Dendritic cell treated with granulocyte-macrophage colony-stimulating factor and Interleukin-4, amounts not matched to agents 40 ng/mL and 50 ng/mL, for 4 days (primary cell): ENCODE measurements around the gene COPS6.
A peak's percentile ranks its signal among the peaks of the same experiment; 100 is the strongest.

Source experiments
- H3K27ac Mint-ChIP-seq: one replicate; pipeline ENCODE4 v1.8.0; 2022; ENCODE audit warnings: mild to moderate bottlenecking, mixed read lengths
- H3K27me3 Mint-ChIP-seq: one replicate; pipeline ENCODE4 v1.8.0; 2022; ENCODE audit warnings: mild to moderate bottlenecking, mixed read lengths
- H3K36me3 Mint-ChIP-seq: one replicate; pipeline ENCODE4 v1.8.0; 2022; ENCODE audit warnings: low read depth, mixed read lengths
- H3K4me1 Mint-ChIP-seq: one replicate; pipeline ENCODE4 v1.8.0; 2022; ENCODE audit warnings: low read depth, mixed read lengths
- H3K4me3 Mint-ChIP-seq: one replicate; pipeline ENCODE4 v1.8.0; 2022; ENCODE audit warnings: mild to moderate bottlenecking, moderate library complexity, mixed read lengths
- H3K9me3 Mint-ChIP-seq: one replicate; pipeline ENCODE4 v1.8.0; 2022; ENCODE audit warnings: mixed read lengths
- intact Hi-C: fragments of 100-400 bp; cut with micrococcal nuclease; formaldehyde crosslinking; loops from one replicate; pipeline ENCODE4 v1.15.0; 2022

The COPS6 gene

GRCh38 chr7:100065452-100066186 is 23.1 kb upstream of the COPS6 start:
- H3K27me3 Mint-ChIP-seq: no peaks in the 10 kb centered on the region

GRCh38 chr7:100066953-100067352 is 21.8 kb upstream of the COPS6 start:
- H3K9me3 Mint-ChIP-seq: peaks cover 23% of the 10 kb centered on the region
- H3K36me3 Mint-ChIP-seq: peaks cover 78% of the 10 kb centered on the region

More at GRCh38 chr7:100065452-100066186, 23.1 kb upstream of the COPS6 start:
- H3K9me3 Mint-ChIP-seq: peaks cover 10% of the 10 kb centered on the region
- peaks cover 78% of the 10 kb centered on the region for H3K36me3 Mint-ChIP-seq
- H3K4me1 Mint-ChIP-seq: no peaks in the 10 kb centered on the region
- no peak overlapping the region for H3K27ac Mint-ChIP-seq
- intact Hi-C loops: no loop called here
- no peak overlapping the region for H3K4me3 Mint-ChIP-seq

GRCh38 chr7:100069991-100070390 is 18.8 kb upstream of the COPS6 start:
- H3K36me3 Mint-ChIP-seq: peaks cover 78% of the 10 kb centered on the region
- H3K9me3 Mint-ChIP-seq: peaks cover 40% of the 10 kb centered on the region
- intact Hi-C loops: no loop called here
- no peaks in the 10 kb centered on the region for H3K4me1 Mint-ChIP-seq
- H3K27ac Mint-ChIP-seq: no peak overlapping the region
- H3K4me3 Mint-ChIP-seq: no peak overlapping the region
- H3K27me3 Mint-ChIP-seq: no peaks in the 10 kb centered on the region

More at GRCh38 chr7:100066953-100067352, 21.8 kb upstream of the COPS6 start:
- H3K27ac Mint-ChIP-seq: no peak overlapping the region
- H3K27me3 Mint-ChIP-seq: no peaks in the 10 kb centered on the region
- intact Hi-C loops: no loop called here
- H3K4me3 Mint-ChIP-seq: no peak overlapping the region
- no peaks in the 10 kb centered on the region for H3K4me1 Mint-ChIP-seq

GRCh38 chr7:100071018-100071723 is 17.6 kb upstream of the COPS6 start:
- intact Hi-C loops: no loop called here
- Mint-ChIP-seq H3K27ac (no peak overlapping the region), H3K4me3 (no peak overlapping the region), H3K9me3 (peaks cover 40% of the 10 kb centered on the region), H3K36me3 (peaks cover 87% of the 10 kb centered on the region), H3K27me3 (no peaks in the 10 kb centered on the region), H3K4me1 (no peaks in the 10 kb centered on the region)

- Mint-ChIP-seq H3K4me3 (no peak overlapping the region), H3K27me3 (no peaks in the 10 kb centered on the region), H3K27ac (no peak overlapping the region), H3K9me3 (peaks cover 40% of the 10 kb centered on the region), H3K4me1 (peaks cover 5% of the 10 kb centered on the region), H3K36me3 (peaks cover 90% of the 10 kb centered on the region)
- intact Hi-C loops: no loop called here
Observed at GRCh38 chr7:100072462-100072861, 16.3 kb upstream of the COPS6 start.

GRCh38 chr7:100074841-100075240 is 13.9 kb upstream of the COPS6 start:
- Mint-ChIP-seq H3K9me3 (peaks cover 38% of the 10 kb centered on the region), H3K36me3 (peaks cover 96% of the 10 kb centered on the region), H3K4me3 (no peak overlapping the region), H3K27ac (no peak overlapping the region), H3K27me3 (no peaks in the 10 kb centered on the region), H3K4me1 (peaks cover 17% of the 10 kb centered on the region)
- intact Hi-C loops: no loop called here

GRCh38 chr7:100075418-100075817 is 13.4 kb upstream of the COPS6 start:
- Mint-ChIP-seq H3K4me1 (peaks cover 23% of the 10 kb centered on the region), H3K27ac (no peak overlapping the region), H3K36me3 (peaks cover 90% of the 10 kb centered on the region), H3K27me3 (no peaks in the 10 kb centered on the region), H3K9me3 (peaks cover 33% of the 10 kb centered on the region), H3K4me3 (no peak overlapping the region)
- intact Hi-C loops: no loop called here

GRCh38 chr7:100077205-100077604 is 11.6 kb upstream of the COPS6 start:
- intact Hi-C loops: no loop called here
- H3K4me1 Mint-ChIP-seq: peaks cover 31% of the 10 kb centered on the region
- H3K27me3 Mint-ChIP-seq: no peaks in the 10 kb centered on the region
- no peak overlapping the region for H3K4me3 Mint-ChIP-seq
- no peak overlapping the region for H3K27ac Mint-ChIP-seq
- H3K36me3 Mint-ChIP-seq: peaks cover 81% of the 10 kb centered on the region
- H3K9me3 Mint-ChIP-seq: peaks cover 15% of the 10 kb centered on the region

- no peak overlapping the region for H3K4me3 Mint-ChIP-seq
- peaks cover 62% of the 10 kb centered on the region for H3K36me3 Mint-ChIP-seq
- peaks cover 6% of the 10 kb centered on the region for H3K27me3 Mint-ChIP-seq
- peaks cover 42% of the 10 kb centered on the region for H3K4me1 Mint-ChIP-seq
- H3K9me3 Mint-ChIP-seq: no peaks in the 10 kb centered on the region
- no peak overlapping the region for H3K27ac Mint-ChIP-seq
- intact Hi-C loops: no loop called here
Observed at GRCh38 chr7:100079024-100079560, 9.7 kb upstream of the COPS6 start.

GRCh38 chr7:100080907-100081534 is 7.7 kb upstream of the COPS6 start:
- H3K4me3 Mint-ChIP-seq: peak overlapping the region; percentile 81

GRCh38 chr7:100081535-100082102 is 7.2 kb upstream of the COPS6 start, which contains the start of gene ZNF3:
TSS of gene ZNF3 (minus strand) at chr7:100081723. CDS start at chr7:100077357, 4,366 bp downstream.
- Mint-ChIP-seq H3K27ac (peak within 1 kb of the TSS; percentile 82), H3K9me3 (no peaks in the 10 kb centered on the region), H3K4me3 (peak within 1 kb of the TSS; percentile 81), H3K27me3 (peaks cover 6% of the 10 kb centered on the region), H3K36me3 (peaks cover 37% of the 10 kb centered on the region), H3K4me1 (peaks cover 54% of the 10 kb centered on the region)
- intact Hi-C loops: loop anchor here (2.0 to 10.0 kb wide), 4 partner anchors 19 to 527 kb away; partner anchors contain the start of genes AP4M1, FAM200A, MBLAC1 and MCM7

More at GRCh38 chr7:100080907-100081534, 7.7 kb upstream of the COPS6 start:
- peaks cover 6% of the 10 kb centered on the region for H3K27me3 Mint-ChIP-seq
- peak overlapping the region; percentile 82 for H3K27ac Mint-ChIP-seq
- intact Hi-C loops: loop anchor here (2.0 to 10.0 kb wide), 4 partner anchors 20 to 526 kb away; partner anchors contain the start of genes AP4M1, FAM200A, MBLAC1 and MCM7
- H3K36me3 Mint-ChIP-seq: peaks cover 43% of the 10 kb centered on the region
- H3K9me3 Mint-ChIP-seq: no peaks in the 10 kb centered on the region
- peaks cover 51% of the 10 kb centered on the region for H3K4me1 Mint-ChIP-seq

- Mint-ChIP-seq H3K4me3 (no peak overlapping the region), H3K9me3 (no peaks in the 10 kb centered on the region), H3K4me1 (peaks cover 48% of the 10 kb centered on the region), H3K36me3 (peaks cover 27% of the 10 kb centered on the region), H3K27ac (peak overlapping the region; percentile 82), H3K27me3 (peaks cover 6% of the 10 kb centered on the region)
- intact Hi-C loops: loop anchor here (10.0 kb wide), 2 partner anchors 68 to 528 kb away; partner anchors contain the start of genes FAM200A, ZKSCAN1 and ZNF655
Observed at GRCh38 chr7:100082978-100083377, 5.8 kb upstream of the COPS6 start.

- Mint-ChIP-seq H3K36me3 (peaks cover 28% of the 10 kb centered on the region), H3K9me3 (no peaks in the 10 kb centered on the region), H3K27ac (peak overlapping the region; percentile 62), H3K4me1 (peaks cover 45% of the 10 kb centered on the region), H3K27me3 (peaks cover 6% of the 10 kb centered on the region), H3K4me3 (no peak overlapping the region)
- intact Hi-C loops: loop anchor here (10.0 kb wide), 2 partner anchors 71 to 531 kb away; partner anchors contain the start of genes FAM200A, ZKSCAN1 and ZNF655
Observed at GRCh38 chr7:100085515-100085914, 3.3 kb upstream of the COPS6 start.
